ENCODE results near the gene KDELR1. TPM values are rescaled to one million over a fixed set of nuclear protein-coding genes. Genes with fewer than 3 reads are reported as not detected.
"Not testable (repeated sequence)": the region's sequence is repeated elsewhere in the genome, so short reads cannot be mapped to it uniquely, and the experiment has no call there.

The KDELR1 gene
- total RNA-seq, 2 experiments from 2014 or later, result 82.9 to 88.1 TPM

DNA sequence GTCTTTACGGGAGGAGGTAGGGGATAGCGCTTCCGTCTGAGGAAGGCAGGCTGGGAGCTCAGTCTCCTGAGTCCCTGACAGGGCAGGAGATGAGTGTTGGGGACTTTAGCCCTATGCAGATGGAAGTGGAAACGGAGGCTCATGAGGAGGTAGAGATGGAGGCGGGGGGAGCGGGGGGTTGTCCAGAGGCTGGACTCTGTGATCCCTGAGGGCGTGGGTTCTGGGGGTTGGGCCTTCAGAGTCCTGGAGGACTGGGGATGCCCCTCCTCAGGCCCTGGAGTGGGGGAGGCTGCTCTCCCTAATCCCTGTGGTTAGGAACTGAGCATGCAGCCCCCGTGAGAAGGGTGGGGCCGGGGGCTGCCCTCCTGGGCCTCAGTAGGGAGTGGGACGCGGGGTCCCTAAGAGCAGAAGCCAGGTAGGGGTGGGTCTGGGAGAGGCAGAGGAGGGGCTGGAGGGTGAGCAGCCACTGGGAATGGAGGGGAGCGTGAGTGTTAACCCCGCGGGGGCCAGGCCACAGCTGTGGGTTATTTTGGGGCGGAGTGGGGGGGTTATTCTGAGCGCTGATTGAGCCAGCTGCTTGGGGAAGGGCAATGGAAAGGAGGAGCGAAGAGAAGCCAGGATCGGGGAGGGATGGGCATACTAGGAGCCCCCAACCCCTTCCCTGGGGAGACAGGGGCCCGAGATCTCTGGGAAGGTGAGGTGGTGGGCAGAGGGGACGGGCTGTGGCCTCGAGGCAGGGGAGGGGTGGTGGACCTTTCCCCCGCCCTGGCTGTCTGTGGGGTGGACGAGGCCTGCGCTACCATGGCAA lies 4.9 kb upstream of the KDELR1 start:
- no peak overlapping the region for H3K27ac Mint-ChIP-seq
- H3K9me3 Mint-ChIP-seq, result peaks cover 2% of the 10 kb centered on the region
- H3K4me3 Mint-ChIP-seq, result no peak overlapping the region
- H3K4me1 Mint-ChIP-seq (ENCODE audit: low read depth), result peaks cover 38% of the 10 kb centered on the region
- intact Hi-C loops (cut with micrococcal nuclease), result loop anchor here (5.0 kb wide), 1 partner anchor 64 kb away; no protein-coding TSS in a partner anchor
- DNase-seq, result no peak
- CTCF ChIA-PET, result no interaction called here
- H3K27me3 Mint-ChIP-seq, result peaks cover 34% of the 10 kb centered on the region
- POLR2A ChIA-PET, result no interaction called here
- no peaks in the 10 kb centered on the region for H3K36me3 Mint-ChIP-seq

DNA sequence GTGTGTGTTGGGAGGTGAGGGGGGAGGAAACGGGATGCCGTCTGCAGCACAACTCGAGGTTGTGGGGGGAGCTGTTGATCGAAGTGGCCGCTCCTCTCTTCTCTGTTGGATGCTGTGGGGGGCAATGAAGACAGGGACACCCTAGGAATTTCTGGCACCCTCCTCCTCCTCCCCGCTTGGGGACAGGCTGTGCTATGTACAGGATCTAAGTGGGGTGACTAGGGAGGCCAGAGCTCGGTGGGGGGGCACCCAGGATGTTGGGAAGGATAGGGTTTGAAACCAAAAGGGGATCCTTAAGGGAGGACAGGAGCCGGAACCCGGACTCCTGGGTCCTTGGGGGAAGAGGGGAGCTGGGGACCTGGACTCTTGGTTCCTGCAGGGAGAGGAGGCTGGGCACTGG lies 4.1 kb upstream of the KDELR1 start:
- intact Hi-C loops (cut with micrococcal nuclease), result loop anchor here (5.0 kb wide), 1 partner anchor 63 kb away; no protein-coding TSS in a partner anchor

DNA sequence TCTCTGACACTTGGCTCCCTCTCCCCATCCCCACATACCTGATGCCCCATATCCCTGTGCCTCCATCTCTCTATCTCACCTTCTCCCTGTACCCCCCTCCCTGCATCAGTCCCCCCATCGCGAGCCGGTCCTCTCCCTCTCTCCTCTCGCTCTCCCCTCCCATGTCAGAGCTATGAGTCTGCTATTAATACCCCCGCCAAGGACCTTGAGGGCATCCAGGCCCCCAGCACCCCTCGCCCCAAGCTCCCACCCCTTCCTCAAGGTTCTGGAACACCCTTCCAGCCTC lies 3.8 kb upstream of the KDELR1 start:
- H3K4me1 Mint-ChIP-seq (ENCODE audit: low read depth), result peaks cover 39% of the 10 kb centered on the region
- DNase-seq, result no peak
- no peak overlapping the region for H3K4me3 Mint-ChIP-seq
- H3K36me3 Mint-ChIP-seq, result no peaks in the 10 kb centered on the region
- H3K27ac Mint-ChIP-seq, result no peak overlapping the region
- CTCF ChIA-PET, result no interaction called here
- POLR2A ChIA-PET, result no interaction called here
- peaks cover 34% of the 10 kb centered on the region for H3K27me3 Mint-ChIP-seq
- H3K9me3 Mint-ChIP-seq, result peaks cover 2% of the 10 kb centered on the region
- intact Hi-C loops (cut with micrococcal nuclease), result loop anchor here (5.0 kb wide), 1 partner anchor 63 kb away; no protein-coding TSS in a partner anchor

More for the DNA sequence above, 4.1 kb upstream of the KDELR1 start:
- Mint-ChIP-seq H3K27me3 (peaks cover 34% of the 10 kb centered on the region), H3K9me3 (peaks cover 2% of the 10 kb centered on the region), H3K4me1 (ENCODE audit: low read depth) (peaks cover 38% of the 10 kb centered on the region), H3K36me3 (no peaks in the 10 kb centered on the region), H3K27ac (no peak overlapping the region), H3K4me3 (no peak overlapping the region)
- DNase-seq, result no peak
- ChIA-PET POLR2A (no interaction called here), CTCF (no interaction called here)

DNA sequence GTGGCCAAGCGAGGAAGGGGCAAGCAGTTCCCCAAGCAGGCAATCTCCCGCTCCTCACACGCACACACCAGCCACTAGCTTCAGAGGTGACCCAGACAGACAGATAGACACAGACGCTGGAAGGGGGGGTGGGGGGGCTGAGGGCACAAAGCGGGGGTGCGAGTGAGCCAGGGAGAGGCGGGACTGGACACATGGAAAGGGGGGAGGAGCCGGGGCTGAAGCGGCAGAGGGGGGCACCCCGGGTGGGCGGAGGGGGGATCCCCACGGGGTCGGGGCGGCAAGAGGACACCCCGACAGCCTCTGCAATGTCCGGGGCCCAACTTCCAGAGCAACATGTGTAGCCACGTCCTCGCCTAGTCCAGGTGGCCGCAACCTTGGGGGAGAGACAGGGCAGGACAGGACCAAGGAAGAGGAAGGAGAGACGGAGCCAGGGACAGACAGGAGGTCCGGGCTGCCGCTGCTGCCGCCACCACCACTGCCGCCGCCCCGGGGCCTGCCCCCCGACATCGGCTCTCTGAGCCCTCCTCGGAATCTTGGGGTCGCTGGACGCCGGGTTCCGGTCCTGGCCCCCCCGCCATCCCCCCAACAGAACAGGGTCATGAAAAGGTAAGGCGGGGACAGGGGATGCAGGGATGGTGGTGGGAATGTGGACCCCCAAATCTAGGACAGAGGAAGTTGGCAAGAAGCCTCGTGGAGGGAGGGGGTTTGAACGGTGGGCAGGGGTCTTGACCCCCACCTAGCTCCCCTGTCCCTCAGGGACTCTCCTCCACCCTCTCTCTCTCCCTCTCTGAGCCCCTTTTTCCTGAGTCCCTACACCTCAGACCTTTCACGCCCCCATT lies 3.2 kb upstream of the KDELR1 start:
- intact Hi-C loops (cut with micrococcal nuclease), result loop anchor here (5.0 kb wide), 1 partner anchor 62 kb away; no protein-coding TSS in a partner anchor
- Mint-ChIP-seq H3K4me1 (ENCODE audit: low read depth) (peaks cover 38% of the 10 kb centered on the region), H3K27ac (no peak overlapping the region), H3K9me3 (peaks cover 1% of the 10 kb centered on the region), H3K4me3 (peak overlapping the region; percentile 1), H3K27me3 (peaks cover 34% of the 10 kb centered on the region), H3K36me3 (no peaks in the 10 kb centered on the region)
- no peak for DNase-seq
- POLR2A ChIA-PET, result no interaction called here
- CTCF ChIA-PET, result interaction anchor here (1.3 kb wide), 1 partner anchor 61 kb away, joined by 4 read pairs; no protein-coding TSS in a partner anchor

DNA sequence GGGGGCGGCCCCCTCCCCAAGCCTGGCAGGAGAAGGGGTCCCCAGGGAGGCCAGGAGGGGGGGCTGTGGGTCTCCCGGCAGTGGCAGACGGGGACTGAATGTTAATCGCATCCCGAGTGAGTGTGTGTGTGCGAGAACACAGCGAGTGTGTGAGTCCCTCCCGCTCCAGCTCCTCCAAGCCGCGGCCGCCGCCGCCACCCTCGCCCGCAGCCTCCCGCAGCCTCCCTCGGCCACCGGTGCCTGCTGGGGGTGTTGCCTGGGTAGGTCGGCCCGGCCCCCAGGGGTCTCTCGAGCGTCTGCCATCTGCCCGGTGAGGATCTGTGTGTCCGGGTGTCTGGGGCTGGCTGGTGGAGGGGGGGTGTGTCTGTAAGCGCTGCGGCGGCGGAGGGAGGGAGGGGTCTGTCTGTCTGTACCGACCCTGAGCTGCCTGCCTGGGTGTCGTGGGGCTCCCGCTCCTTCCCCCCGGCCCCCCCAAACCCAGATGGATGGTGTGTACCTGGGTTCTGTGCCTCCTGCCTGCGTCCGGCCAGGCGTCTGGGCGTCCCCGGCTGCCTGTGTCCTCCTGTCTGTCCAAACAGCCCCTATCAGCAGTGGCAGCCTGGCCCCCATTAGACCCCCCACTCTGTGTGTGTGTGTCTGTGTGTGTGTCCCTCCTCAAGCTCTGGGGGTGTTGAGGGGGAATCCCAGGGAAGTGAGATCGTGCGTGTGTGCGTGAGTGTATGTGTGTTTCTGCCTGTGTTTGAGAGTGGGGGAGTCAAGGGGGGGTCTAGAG lies 2.4 kb upstream of the KDELR1 start, which contains the start of gene GRIN2D:
GRIN2D (plus strand) TSS at position 110 of the 772 bp plus-strand sequence. CDS start 4,725 bp downstream, outside the sequence.
- H3K4me3 Mint-ChIP-seq, result peak within 1 kb of the TSS; percentile 1
- H3K27me3 Mint-ChIP-seq, result peaks cover 34% of the 10 kb centered on the region
- peak within 1 kb of the TSS; percentile 18 for H3K27ac Mint-ChIP-seq
- no peaks in the 10 kb centered on the region for H3K9me3 Mint-ChIP-seq
- peaks cover under 1% of the 10 kb centered on the region for H3K36me3 Mint-ChIP-seq
- POLR2A ChIA-PET, result no interaction called here
- peak; percentile 37 for DNase-seq
- intact Hi-C loops (cut with micrococcal nuclease), result no loop called here
- CTCF ChIA-PET, result interaction anchor here (0.7 to 1.3 kb wide), 3 partner anchors 31 to 190 kb away, joined by 3 to 4 read pairs (median 4); partner anchors contain the start of gene TMEM143
- H3K4me1 Mint-ChIP-seq (ENCODE audit: low read depth), result peaks cover 34% of the 10 kb centered on the region

DNA sequence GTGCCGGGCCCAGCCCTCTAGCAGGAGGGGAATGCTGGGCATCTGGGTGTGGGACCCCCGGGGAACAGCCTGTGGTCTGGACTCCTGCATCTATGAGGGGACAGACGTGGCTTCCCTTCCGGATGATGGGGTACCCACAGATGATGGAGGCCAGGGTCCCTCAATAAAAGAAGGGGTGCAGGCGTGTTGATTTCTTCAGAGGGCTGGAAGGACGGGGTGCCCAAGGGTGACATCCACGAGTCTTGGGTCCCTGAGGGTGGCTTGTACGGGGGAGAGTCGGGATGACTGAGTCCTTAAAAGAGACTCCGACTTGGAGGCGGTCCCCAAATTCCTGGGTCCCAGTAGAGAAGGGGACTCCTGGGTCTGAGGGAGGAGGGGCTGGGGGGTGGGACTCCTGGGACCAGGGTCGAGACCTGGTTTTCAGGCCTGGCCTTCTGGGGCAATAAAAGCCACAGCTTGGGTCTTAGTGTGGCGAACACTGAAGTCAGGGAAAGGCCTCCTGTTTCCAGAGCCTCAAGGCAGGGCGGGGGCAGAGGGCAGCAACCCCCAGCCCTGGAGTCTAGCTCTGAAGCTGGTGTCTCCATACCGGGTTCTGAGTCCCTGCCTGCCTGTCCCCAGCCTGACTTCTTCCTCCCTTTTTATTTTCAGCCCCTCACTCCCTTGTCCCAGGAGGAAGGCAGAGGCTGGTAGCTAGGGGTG lies 1.7 kb upstream of the KDELR1 start:
- H3K4me1 Mint-ChIP-seq (ENCODE audit: low read depth), result peaks cover 33% of the 10 kb centered on the region
- intact Hi-C loops (cut with micrococcal nuclease), result no loop called here

DNA sequence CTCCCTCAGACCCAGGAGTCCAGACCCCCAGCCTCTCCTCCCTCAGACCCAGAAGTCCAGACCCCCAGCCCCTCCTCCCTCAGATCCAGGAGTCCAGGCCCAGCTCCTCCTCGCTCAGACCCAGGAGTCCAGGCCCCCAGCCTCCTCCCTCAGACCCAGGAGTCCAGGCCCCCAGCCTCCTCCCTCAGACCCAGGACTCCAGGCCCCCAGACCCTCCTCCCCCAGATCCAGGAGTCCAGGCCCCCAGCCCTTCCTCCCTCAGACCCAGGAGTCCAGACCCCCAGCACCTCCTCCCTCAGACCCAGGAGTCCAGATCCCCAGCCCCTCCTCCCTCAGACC lies 624 bp upstream of the KDELR1 start:
- peaks cover 25% of the 10 kb centered on the region for H3K27me3 Mint-ChIP-seq
- H3K27ac Mint-ChIP-seq; H3K9me3 Mint-ChIP-seq; DNase-seq; intact Hi-C loops (cut with micrococcal nuclease): not testable (repeated sequence)
- POLR2A ChIA-PET, result interaction anchor here (0.7 to 1.2 kb wide), 4 partner anchors 28 to 188 kb away, joined by 3 to 15 read pairs (median 3); partner anchors contain the start of genes SYNGR4 and TMEM143
- H3K4me3 Mint-ChIP-seq, result peak overlapping the region; percentile 90
- peaks cover 25% of the 10 kb centered on the region for H3K4me1 Mint-ChIP-seq (ENCODE audit: low read depth)
- H3K36me3 Mint-ChIP-seq, result peaks cover 13% of the 10 kb centered on the region
- CTCF ChIA-PET, result interaction anchor here (0.6 to 2.4 kb wide), 35 partner anchors 8 to 402 kb away, joined by 3 to 29 read pairs (median 4); partner anchors contain the start of genes GRWD1, SYNGR4 and TMEM143

More for the DNA sequence above, 1.7 kb upstream of the KDELR1 start:
- Mint-ChIP-seq H3K27me3 (peaks cover 33% of the 10 kb centered on the region), H3K27ac (no peak overlapping the region), H3K4me3 (no peak overlapping the region), H3K36me3 (peaks cover 6% of the 10 kb centered on the region), H3K9me3 (no peaks in the 10 kb centered on the region)
- ChIA-PET POLR2A (no interaction called here), CTCF (interaction anchor here (0.7 to 1.3 kb wide), 3 partner anchors 30 to 189 kb away, joined by 3 to 4 read pairs (median 4); partner anchors contain the start of gene TMEM143)
- DNase-seq, result no peak

DNA sequence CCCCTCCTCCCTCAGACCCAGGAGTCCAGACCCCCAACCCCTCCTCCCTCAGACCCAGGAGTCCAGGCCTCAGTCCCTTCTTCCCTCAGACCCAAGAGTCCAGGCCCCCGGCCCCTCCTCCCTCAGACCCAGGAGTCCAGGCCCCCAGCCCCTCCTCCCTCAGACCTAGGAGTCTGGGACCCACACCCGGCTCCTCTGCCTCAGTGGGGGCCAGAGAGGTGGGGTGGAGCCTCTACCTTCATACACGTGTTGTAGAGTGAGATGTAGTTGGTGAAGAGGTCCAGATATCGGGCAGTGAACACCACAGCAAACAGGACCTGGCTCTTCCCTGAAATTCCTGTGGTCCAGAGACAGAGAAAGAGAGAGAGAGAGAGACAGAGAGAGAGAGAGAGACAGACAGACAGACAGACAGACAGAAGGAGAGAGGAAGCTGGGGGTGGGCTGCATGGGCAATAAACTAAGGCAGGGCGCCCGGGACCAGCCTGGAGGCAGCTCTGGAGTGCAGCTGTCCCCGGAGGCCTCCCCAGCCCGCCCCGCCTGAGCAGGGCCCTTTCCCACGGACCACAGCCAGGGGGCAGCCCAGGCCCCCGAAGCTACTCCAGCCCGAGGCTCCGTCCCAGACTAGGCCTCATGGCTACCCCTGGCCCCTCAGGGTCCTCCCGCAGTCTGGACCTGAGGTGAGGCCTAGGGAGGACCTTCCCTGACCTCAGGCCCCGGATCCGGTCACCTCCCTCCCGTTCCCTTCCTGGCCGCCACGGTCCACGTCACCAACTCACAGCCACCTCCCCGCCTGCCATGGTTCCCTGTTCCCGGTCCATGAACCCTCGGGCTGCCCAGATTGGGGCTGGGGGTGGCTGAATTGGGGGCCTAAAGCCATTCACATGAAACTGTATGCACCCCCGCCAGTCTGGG lies 907 bp downstream of the KDELR1 start:
- peaks cover 20% of the 10 kb centered on the region for H3K36me3 Mint-ChIP-seq
- peak; percentile 78 for DNase-seq
- POLR2A ChIA-PET, result interaction anchor here (1.2 kb wide), 1 partner anchor 186 kb away, joined by 3 read pairs; no protein-coding TSS in a partner anchor
- peak overlapping the region; percentile 87 for H3K27ac Mint-ChIP-seq
- peaks cover 15% of the 10 kb centered on the region for H3K27me3 Mint-ChIP-seq
- intact Hi-C loops (cut with micrococcal nuclease), result loop anchor here (1.0 kb wide), 1 partner anchor 26 kb away; the partner anchor contains the start of gene SYNGR4
- peak overlapping the region; percentile 90 for H3K4me3 Mint-ChIP-seq
- CTCF ChIA-PET, result interaction anchor here (0.6 to 2.4 kb wide), 39 partner anchors 7 to 241 kb away, joined by 3 to 29 read pairs (median 4); partner anchors contain the start of genes GRWD1, SYNGR4 and TMEM143
- H3K9me3 Mint-ChIP-seq, result no peaks in the 10 kb centered on the region
- H3K4me1 Mint-ChIP-seq (ENCODE audit: low read depth), result peaks cover 23% of the 10 kb centered on the region

DNA sequence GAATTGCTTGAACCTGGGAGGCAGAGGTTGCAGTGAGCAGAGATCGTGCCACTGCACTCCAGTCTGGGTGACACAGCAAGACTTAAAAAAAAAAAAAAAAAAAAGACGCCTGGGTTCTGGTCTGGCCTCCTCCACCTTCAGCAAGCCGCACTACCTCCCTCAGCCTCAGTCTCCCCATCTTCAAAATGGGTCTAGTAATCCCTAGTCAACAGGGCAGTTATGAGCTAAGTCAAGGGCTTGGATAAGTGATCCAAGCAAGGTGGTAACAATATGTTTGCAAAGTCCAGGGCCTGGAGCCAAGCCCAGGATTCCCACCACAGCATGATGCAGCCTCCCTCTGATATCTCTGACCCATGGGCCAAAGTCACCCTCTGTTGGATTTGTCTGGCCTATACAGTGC lies 4.4 kb downstream of the KDELR1 start:
- POLR2A ChIA-PET, result no interaction called here
- CTCF ChIA-PET, result no interaction called here
- Mint-ChIP-seq H3K4me1 (ENCODE audit: low read depth) (peaks cover 10% of the 10 kb centered on the region), H3K27ac (no peak overlapping the region), H3K36me3 (peaks cover 44% of the 10 kb centered on the region), H3K27me3 (no peaks in the 10 kb centered on the region), H3K9me3 (no peaks in the 10 kb centered on the region), H3K4me3 (no peak overlapping the region)
- DNase-seq, result no peak
- intact Hi-C loops (cut with micrococcal nuclease), result no loop called here

DNA sequence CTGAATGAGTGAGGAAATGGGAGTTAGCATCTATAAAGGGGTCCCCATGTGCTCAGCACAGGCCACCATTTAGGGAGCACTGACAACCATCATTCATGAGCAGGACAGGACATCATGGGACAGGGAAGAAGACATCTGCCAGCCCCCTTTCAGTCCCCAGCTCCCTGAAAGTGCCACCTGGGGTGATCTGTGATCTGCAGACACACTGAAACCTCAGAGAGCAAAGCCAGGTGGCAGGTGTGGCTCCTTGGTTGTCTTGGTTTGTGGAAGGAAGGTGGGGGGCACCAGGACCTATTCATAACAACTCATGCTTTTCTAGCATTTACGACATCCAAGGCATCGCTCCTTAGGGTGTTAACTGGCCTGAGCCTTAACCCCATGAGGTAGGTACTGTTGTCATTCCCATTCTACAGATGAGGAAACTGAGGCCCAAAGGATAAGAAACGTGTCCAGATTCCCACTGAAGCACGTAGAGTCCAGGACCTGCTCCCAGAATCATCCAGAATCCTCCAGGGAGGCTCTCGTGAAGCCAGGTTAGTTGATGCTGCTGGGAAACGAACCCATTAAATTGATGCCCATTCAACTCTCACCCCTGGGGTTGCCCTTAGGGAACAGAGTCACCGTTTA lies 5.8 kb downstream of the KDELR1 start:
- CTCF ChIA-PET, result no interaction called here
- peaks cover 47% of the 10 kb centered on the region for H3K36me3 Mint-ChIP-seq
- H3K27me3 Mint-ChIP-seq, result no peaks in the 10 kb centered on the region
- no peaks in the 10 kb centered on the region for H3K9me3 Mint-ChIP-seq
- H3K4me1 Mint-ChIP-seq (ENCODE audit: low read depth), result peaks cover 6% of the 10 kb centered on the region
- H3K27ac Mint-ChIP-seq, result no peak overlapping the region
- no peak for DNase-seq
- H3K4me3 Mint-ChIP-seq, result no peak overlapping the region
- POLR2A ChIA-PET, result no interaction called here
- intact Hi-C loops (cut with micrococcal nuclease), result no loop called here
